ENCODE measurements around the gene SORCS2.

Gene SORCS2

DNA sequence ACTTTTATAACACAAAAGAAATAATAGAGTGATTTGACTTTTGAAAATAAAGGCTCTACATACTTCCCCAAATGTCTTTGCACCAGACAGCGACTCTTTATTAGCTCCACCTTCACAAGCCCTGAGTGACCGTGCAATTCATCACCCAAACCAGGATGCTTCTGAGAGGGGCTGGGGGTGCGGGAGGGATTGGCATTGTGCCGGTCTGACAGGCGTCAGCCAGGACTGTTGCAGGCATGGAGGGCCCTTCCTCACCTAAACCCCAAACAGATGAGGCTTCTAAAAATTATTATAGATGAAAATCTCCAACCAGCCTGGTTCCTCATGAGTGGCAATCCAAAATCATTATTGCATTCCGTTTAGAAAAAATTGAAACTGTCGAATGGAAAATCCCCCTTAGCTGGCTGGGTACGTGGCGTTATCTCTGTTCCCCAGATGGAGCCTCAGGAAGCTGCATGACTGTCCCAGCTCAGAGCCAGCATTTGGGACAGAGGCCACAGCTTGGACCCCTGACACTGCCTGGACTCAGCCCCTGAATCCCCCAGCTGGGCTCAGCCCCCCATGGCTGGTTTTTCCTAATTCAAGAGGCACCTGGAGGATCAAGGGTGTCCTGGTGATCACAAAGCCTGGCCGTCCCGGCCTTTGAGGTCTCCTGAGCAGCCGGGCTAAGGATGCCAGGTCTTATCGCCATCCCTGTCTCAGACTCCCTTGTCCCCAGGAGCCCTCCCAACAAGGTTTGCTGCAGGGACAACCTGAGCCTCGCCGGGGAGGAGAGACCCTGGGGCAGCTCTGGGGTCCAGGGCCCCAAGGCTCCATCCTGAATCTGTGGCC, 60.4 kb downstream of the SORCS2 start:
- TF ChIP-seq SIN3A (IDR thresholded peaks at IDR 0.05; ENCODE audit: borderline replicate concordance, insufficient read depth, low read length) (no peak), TAF1 (IDR thresholded peaks at IDR 0.05; ENCODE audit: borderline replicate concordance, insufficient read depth, low read length) (no peak), POLR2AphosphoS5 (IDR thresholded peaks at IDR 0.05; ENCODE audit: low read depth, low read length) (no peak), FOXP2 (optimal IDR thresholded peaks at IDR 0.05; ENCODE audit: borderline replicate concordance, extremely low read depth, extremely low read length, insufficient read depth) (no peak)
- TF ChIP-seq, protein P1, sequence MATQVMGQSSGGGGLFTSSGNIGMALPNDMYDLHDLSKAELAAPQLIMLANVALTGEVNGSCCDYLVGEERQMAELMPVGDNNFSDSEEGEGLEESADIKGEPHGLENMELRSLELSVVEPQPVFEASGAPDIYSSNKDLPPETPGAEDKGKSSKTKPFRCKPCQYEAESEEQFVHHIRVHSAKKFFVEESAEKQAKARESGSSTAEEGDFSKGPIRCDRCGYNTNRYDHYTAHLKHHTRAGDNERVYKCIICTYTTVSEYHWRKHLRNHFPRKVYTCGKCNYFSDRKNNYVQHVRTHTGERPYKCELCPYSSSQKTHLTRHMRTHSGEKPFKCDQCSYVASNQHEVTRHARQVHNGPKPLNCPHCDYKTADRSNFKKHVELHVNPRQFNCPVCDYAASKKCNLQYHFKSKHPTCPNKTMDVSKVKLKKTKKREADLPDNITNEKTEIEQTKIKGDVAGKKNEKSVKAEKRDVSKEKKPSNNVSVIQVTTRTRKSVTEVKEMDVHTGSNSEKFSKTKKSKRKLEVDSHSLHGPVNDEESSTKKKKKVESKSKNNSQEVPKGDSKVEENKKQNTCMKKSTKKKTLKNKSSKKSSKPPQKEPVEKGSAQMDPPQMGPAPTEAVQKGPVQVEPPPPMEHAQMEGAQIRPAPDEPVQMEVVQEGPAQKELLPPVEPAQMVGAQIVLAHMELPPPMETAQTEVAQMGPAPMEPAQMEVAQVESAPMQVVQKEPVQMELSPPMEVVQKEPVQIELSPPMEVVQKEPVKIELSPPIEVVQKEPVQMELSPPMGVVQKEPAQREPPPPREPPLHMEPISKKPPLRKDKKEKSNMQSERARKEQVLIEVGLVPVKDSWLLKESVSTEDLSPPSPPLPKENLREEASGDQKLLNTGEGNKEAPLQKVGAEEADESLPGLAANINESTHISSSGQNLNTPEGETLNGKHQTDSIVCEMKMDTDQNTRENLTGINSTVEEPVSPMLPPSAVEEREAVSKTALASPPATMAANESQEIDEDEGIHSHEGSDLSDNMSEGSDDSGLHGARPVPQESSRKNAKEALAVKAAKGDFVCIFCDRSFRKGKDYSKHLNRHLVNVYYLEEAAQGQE (IDR thresholded peaks at IDR 0.05; ENCODE audit: insufficient read depth in 1 of 2, low read depth in 2 of 2, low read length in 2 of 2), result no peak

DNA sequence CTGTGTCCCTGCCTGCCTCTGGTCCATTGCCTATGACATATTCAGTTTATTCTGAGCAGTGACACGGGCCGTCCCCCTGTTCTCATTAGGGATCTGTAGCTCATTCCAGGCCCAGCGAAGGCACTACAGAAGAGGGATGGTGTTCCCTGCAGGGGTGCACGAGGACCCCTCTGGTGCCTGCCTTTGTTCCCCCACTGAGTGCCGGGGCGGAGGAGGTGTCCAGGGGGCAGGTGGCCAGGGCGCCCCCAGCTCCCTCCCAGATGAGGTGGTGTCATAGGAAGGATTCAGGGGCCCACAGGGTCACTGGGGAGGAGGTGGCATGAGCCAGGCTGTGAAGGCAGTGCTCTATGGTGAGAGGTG, 61.0 kb downstream of the SORCS2 start:
- TF ChIP-seq POLR2AphosphoS5 (IDR thresholded peaks at IDR 0.05; ENCODE audit: low read depth, low read length) (no peak), FOXP2 (optimal IDR thresholded peaks at IDR 0.05; ENCODE audit: borderline replicate concordance, extremely low read depth, extremely low read length, insufficient read depth) (no peak), TAF1 (IDR thresholded peaks at IDR 0.05; ENCODE audit: borderline replicate concordance, insufficient read depth, low read length) (no peak), SIN3A (IDR thresholded peaks at IDR 0.05; ENCODE audit: borderline replicate concordance, insufficient read depth, low read length) (no peak)
- TF ChIP-seq, protein P1 (IDR thresholded peaks at IDR 0.05; ENCODE audit: insufficient read depth in 1 of 2, low read depth in 2 of 2, low read length in 2 of 2), result no peak

DNA sequence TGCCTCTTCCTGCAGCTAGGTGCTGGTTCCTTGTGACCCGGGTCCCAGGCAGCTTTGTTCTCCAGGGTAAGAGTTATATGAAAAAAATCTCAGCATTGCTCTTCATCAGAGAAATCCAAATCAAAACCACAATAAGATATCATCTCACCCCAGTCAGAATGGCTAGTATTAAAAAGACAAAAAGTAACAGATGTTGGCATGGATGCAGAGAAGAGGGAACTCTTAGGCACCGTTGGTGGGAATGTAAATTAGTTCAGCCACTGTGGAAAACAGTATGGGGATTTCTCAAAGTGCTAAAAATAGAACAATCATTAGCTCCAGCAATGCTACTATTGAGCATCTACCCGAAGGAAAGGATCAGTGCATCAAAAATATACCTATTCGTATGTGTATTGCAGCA, 61.5 kb downstream of the SORCS2 start:
- no peak for TF ChIP-seq POLR2AphosphoS5 (IDR thresholded peaks at IDR 0.05; ENCODE audit: low read depth, low read length)
- no peak for TF ChIP-seq FOXP2 (optimal IDR thresholded peaks at IDR 0.05; ENCODE audit: borderline replicate concordance, extremely low read depth, extremely low read length, insufficient read depth)

DNA sequence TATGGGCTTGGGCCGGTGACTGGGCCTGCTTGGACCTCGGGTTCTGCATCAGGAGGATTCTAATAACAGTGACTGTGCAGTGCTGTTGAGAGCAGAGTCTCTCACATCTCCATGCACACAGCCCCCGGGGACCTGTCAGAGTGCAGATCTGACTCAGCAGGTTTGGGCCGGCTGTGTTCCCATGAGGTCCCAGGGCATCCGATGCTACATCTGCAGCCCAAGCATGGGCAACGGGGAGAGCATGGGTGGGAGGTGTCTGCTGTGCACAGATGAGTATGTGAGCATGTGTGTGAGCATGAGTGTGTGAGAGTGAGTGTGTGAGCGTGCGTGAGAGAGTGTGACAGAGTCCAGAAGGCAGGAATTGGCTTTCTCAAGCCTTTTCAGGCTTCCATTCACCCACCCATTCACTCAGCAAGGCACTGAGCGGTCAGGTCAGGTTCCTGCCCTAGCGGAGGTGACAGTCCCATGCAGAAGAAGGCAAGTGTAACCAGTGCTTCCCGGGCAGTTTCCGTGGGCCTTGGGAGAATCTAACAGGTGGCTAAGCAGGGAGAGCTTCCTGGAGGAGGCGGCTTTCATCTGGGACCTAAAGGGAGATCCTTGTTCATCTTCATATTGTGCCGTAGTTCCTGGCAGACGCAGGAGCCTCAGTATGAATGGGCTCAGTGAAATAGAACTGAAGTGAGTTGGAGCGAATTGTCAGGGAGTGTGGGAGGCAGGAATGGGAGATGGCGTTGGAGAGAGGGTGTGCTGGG, 62.6 kb downstream of the SORCS2 start:
- TF ChIP-seq SIN3A (IDR thresholded peaks at IDR 0.05; ENCODE audit: borderline replicate concordance, insufficient read depth, low read length), result no peak

DNA sequence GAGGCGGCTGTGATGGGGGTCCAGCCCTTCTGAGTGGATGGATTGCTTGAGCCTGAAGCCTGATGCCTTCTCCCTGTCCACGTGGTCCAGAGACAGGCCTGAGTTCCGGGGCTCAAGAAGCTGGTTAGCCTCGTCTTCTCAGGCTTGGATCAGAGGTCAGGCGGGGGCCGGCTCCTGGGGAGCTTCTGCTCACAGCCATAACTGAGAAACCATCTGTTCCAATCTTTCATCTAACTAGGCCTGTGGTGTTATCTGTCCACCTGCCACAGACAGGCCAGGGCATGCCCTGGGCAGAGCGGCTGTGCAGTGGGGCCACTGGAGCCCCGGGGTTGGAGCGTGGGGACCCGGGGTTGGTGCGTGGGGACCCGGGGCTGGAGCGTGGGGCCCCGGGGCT, 63.1 kb downstream of the SORCS2 start:
- TF ChIP-seq FOXP2 (optimal IDR thresholded peaks at IDR 0.05; ENCODE audit: borderline replicate concordance, extremely low read depth, extremely low read length, insufficient read depth) (no peak), TAF1 (IDR thresholded peaks at IDR 0.05; ENCODE audit: borderline replicate concordance, insufficient read depth, low read length) (no peak), POLR2AphosphoS5 (IDR thresholded peaks at IDR 0.05; ENCODE audit: low read depth, low read length) (no peak), SIN3A (IDR thresholded peaks at IDR 0.05; ENCODE audit: borderline replicate concordance, insufficient read depth, low read length) (no peak)
- TF ChIP-seq, protein P1 (IDR thresholded peaks at IDR 0.05; ENCODE audit: insufficient read depth in 1 of 2, low read depth in 2 of 2, low read length in 2 of 2), result no peak

DNA sequence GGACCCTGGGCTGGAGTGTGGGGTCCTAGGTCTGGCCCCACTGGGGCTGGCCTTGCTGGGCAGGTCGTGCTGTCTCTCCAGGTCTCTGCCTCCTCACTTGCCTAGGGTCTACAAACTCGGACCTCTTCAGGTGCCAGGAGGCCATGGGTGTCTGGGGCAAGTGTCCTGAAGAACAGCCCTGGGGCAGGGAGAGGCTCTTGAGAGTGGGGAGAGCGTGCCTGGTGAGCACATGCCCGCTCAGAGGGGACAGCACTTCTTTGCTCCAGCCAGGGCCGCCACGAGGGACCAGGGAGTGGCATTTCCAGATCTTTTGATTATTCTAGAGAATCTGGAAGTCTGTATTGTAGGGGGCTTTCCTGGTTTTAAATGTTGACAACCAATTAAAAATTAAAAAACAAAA, 63.7 kb downstream of the SORCS2 start:
- no peak for TF ChIP-seq TAF1 (IDR thresholded peaks at IDR 0.05; ENCODE audit: borderline replicate concordance, insufficient read depth, low read length)
- no peak for TF ChIP-seq POLR2AphosphoS5 (IDR thresholded peaks at IDR 0.05; ENCODE audit: low read depth, low read length)
- TF ChIP-seq, protein P1 (IDR thresholded peaks at IDR 0.05; ENCODE audit: insufficient read depth in 1 of 2, low read depth in 2 of 2, low read length in 2 of 2), result no peak
- no peak for TF ChIP-seq SIN3A (IDR thresholded peaks at IDR 0.05; ENCODE audit: borderline replicate concordance, insufficient read depth, low read length)
- no peak for TF ChIP-seq FOXP2 (optimal IDR thresholded peaks at IDR 0.05; ENCODE audit: borderline replicate concordance, extremely low read depth, extremely low read length, insufficient read depth)

Measured in PFSK-1 (cell line).